ENCODE data around the gene OR51A7.

DNA sequence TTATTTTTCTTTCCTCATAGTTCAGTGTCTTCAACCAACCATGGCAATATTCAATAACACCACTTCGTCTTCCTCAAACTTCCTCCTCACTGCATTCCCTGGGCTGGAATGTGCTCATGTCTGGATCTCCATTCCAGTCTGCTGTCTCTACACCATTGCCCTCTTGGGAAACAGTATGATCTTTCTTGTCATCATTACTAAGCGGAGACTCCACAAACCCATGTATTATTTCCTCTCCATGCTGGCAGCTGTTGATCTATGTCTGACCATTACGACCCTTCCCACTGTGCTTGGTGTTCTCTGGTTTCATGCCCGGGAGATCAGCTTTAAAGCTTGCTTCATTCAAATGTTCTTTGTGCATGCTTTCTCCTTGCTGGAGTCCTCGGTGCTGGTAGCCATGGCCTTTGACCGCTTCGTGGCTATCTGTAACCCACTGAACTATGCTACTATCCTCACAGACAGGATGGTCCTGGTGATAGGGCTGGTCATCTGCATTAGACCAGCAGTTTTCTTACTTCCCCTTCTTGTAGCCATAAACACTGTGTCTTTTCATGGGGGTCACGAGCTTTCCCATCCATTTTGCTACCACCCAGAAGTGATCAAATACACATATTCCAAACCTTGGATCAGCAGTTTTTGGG, 21.6 kb upstream of the OR51A7 start, which contains the start of gene OR51T1:
- TF ChIP-seq, protein P1, sequence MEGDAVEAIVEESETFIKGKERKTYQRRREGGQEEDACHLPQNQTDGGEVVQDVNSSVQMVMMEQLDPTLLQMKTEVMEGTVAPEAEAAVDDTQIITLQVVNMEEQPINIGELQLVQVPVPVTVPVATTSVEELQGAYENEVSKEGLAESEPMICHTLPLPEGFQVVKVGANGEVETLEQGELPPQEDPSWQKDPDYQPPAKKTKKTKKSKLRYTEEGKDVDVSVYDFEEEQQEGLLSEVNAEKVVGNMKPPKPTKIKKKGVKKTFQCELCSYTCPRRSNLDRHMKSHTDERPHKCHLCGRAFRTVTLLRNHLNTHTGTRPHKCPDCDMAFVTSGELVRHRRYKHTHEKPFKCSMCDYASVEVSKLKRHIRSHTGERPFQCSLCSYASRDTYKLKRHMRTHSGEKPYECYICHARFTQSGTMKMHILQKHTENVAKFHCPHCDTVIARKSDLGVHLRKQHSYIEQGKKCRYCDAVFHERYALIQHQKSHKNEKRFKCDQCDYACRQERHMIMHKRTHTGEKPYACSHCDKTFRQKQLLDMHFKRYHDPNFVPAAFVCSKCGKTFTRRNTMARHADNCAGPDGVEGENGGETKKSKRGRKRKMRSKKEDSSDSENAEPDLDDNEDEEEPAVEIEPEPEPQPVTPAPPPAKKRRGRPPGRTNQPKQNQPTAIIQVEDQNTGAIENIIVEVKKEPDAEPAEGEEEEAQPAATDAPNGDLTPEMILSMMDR (optimal IDR thresholded peaks at IDR 0.05 in 1 of 3, IDR thresholded peaks at IDR 0.05 in 1 of 3, conservative IDR thresholded peaks at IDR 0.05 in 1 of 3; ENCODE audit: extremely low read depth in 1 of 3, insufficient read depth in 2 of 3, low read length in 3 of 3) = no peak
- no peak for TF ChIP-seq EZH2 (IDR thresholded peaks at IDR 0.05; ENCODE audit: low read length)
